Measurements from ENCODE around the gene ANKMY1. TPM values are rescaled to one million over a fixed set of nuclear protein-coding genes. Genes with fewer than 3 reads are reported as not detected.
"Not testable (repeated sequence)": the region's sequence is repeated elsewhere in the genome, so short reads cannot be mapped to it uniquely, and the experiment has no call there.

The ANKMY1 gene
- total RNA-seq, 1 donor from 2014 or later: 9.7 TPM

DNA sequence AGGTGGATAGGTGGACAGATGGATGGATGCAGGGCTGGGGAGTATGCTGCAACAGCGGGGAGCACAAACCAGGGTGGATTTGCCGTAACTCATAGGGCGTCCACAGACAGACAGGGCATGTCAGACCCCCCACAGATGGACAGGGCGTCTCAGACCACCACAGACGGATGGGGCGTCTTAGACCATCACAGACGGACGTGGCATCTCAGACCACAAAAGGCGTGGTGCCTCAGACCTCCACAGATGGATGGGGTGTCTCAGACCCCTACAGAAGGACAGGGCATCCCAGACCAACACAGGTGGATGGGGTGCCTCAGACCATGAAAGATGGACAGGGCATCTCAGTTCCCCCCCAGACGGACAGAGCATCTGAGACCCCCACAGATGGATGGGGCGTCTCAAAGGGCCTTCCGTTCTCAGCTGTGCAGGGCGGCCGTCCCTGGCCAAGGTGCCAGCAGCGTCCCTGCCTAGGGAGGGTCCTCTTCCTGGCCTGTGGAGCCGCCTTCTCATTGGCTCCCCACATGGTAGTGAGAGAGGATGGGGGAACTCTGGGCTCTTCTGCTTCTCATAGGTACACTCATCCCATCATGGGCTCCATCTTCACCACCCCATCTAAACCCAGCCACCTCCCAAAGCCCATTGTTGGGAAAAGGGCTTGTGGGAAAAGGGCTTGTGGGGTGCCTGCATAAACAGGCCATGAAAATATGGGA lies 2.1 kb downstream of the ANKMY1 start:
- no peak for DNase-seq (ENCODE audit: low read depth)

DNA sequence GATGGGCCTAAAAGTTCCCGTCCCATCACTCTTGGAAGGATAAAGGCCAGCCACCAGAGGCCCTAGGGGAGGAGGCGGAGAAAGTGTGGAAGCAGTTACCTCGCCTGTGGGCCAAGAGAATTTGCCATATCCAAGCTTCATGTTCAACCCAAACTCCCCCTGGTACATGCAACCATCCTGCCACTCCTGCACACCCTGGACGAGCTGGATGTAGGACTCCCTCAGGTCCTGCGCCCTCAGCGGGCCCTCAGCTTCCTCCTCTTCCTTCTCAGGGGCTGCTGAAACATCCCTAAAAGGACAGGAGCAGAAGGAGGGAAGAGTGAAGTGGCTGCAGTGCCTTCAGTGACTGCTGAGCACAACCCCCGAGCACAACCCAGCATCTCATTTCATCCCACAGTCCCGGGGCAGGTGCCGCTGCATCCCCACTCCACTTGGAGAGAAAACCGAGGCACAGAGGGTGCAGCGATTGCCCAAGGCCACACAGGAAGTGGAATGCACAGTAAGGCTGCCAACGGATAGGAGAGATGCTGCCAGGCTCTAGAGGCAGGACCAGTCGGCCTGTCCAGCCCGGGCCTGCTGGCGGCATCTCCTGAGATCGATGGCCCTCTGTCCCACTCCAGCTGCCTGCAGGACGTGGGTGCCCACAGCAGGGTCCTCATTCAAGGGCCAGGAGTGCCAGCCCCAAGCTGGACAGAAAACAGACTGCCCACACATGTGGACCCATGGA lies 2.9 kb downstream of the ANKMY1 start:
- DNase-seq (ENCODE audit: low read depth): no peak

DNA sequence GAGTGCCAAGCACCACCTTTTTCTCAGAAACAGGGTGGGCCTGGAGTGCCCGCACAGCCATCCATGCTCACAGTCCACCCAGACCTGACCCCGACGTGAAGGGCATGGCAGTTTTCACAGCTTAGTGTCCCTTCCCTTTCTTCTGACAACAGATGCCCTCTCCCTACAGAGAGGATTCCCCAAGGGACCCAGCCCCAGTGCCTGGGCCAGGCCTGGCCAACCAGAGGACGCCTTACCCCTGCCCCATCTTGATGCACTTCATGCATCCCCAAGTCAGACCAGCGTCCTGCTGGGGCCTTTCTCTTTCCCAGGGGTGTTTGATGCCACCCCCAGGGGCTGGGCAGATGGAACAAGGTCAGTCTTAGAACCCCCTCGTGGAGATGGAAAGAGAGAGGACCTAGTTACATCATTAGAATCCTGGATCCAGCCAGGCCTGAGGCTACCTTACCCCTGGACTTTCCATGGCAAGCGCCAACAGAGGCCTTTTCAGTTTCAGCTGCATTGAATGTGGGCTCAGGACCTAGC lies 3.8 kb downstream of the ANKMY1 start:
- DNase-seq (ENCODE audit: low read depth): no peak

DNA sequence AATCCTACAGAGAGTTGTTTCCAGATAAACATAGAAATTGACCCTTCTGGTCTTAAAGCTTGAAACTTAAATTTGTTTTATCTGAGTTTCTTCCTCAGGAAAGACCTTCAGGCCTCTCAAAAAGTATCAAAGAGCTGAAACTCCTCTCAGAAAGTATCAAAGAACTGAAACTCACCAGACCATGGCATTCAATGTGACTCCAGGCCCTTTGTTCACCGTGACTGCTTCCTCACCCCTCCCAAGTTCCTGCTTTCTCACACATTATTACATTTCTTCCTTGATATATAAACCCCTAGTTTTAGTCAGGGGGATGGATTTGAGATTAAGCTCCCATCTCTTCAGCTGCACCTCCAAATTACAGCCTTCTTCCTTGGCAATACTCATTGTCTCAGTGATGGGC lies 6.0 kb downstream of the ANKMY1 start:
- peak; percentile 69 for DNase-seq (ENCODE audit: low read depth)

DNA sequence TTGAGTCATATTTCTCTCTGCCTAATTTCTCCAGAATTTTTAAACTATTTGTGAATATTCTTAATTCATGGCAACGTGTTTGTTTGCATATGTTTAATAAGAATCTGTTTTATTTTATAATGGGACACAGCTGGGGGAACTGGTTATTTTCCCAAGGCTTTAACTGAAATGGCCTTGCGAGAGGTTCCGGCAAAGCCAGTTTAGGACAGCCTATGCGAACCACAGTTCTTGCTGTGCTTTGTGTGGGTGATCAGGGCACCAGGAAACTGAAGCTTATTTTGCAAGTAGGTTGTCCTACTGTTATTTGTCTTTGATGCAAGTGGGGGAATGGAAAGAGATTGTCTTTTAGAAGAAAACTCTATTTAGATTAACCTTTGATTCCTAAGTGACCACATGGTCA lies 6.5 kb downstream of the ANKMY1 start:
- DNase-seq (ENCODE audit: low read depth): no peak

DNA sequence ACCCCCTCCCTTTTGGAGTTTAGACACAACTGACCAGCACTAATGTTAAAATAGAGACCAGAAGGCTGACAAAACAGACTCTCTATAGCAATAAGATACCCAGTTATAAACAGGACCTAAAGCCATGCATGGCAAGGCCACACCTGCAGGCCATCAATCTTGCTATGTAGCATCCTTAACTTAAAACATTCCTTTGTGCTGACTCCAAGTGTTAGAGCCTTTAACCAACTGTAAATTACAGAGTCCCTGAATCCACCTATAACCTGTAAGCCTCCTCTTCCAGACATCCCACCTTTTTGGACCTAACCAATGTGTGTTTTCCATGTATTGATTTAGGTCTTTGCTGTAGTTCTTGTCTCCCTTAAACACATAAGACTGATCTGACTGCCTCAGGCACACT lies 17.9 kb downstream of the ANKMY1 start:
- DNase-seq (ENCODE audit: low read depth): no peak

DNA sequence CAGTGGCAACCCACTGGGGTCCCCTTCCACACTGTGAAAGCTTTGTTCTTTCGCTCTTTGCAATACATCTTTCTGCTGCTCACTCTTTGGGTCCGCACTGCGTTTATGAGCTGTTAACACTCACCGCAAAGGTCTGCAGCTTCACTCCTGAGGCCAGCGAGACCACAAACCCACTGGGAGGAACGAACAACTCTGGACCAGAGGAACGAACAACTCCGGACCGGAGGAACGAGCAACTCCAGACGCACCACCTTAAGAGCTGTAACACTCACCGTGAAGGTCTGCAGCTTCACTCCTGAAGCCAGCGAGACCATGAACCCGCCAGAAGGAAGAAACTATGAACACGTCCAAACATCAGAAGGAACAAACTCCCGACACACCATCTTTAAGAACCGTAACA lies 18.7 kb downstream of the ANKMY1 start:
- DNase-seq (ENCODE audit: low read depth): not testable (repeated sequence)

DNA sequence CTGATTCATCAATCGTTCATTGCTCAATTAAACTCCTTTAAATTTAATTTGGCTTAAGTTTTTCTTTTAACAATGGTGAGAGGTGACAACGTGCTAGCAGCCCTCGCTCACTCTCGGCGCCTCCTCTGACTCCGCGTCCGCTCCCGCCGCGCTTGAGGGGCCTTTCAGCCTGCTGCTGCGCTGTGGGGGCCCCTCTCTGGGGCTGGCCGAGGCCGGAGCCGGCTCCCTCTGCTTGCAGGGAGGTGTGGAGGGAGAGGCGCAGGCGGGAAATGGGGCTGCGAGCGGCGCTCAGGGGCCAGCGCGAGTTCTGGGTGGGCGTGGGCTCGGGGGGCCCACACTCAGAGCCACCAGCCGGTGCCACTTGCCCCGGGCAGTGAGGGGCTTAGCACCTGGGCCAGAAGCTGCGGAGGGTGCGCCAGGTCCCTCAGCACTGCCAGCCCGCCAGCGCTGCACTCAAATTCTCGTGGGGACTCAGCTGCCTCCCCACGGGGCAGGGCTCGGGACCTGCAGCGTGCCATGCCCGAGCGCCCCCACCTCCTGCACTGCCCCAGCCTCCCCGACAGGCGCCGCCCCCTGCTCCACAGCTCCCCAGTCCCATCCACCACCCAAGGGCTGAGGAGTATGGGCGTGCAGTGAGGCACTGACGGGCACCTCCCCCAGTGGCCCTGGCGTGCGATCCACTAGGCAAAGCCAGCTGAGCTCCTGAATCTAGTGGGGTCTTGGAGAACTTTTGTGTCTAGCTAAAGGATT lies 19.6 kb downstream of the ANKMY1 start:
- DNase-seq (ENCODE audit: low read depth): no peak

DNA sequence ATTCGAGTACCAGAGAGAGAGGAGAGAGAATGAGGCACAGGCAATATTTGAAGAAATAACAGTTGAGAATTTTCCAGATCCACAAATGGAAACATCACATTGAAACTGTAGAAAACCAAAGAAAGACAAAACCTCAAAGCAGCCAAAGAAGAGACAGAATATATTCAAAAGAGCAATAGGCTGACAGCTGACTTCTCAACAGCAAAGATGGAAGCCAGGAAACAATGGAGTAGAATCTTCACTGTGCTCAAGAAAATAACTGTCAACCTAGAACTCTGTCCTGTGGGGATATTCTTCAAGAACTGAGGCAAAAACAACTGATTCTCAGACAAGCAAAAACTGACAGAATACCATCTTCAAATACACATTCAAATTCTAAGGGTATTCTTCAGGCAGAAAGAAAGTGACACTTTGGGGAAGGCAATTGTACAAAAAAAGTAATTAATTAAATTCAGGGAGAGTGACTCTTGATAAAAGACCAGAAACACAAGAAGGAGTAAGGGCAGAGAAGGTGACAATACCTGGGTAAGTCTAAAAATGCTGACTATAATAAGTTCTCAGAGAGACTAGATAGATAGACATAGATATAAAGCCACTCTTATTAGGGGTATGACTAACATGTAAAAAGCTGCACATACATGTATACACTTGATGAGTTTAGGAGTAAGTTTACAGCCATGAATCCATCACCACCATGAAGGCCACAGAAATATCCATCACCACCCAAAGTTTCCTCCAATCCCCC lies 25.6 kb downstream of the ANKMY1 start:
- DNase-seq (ENCODE audit: low read depth): no peak

DNA sequence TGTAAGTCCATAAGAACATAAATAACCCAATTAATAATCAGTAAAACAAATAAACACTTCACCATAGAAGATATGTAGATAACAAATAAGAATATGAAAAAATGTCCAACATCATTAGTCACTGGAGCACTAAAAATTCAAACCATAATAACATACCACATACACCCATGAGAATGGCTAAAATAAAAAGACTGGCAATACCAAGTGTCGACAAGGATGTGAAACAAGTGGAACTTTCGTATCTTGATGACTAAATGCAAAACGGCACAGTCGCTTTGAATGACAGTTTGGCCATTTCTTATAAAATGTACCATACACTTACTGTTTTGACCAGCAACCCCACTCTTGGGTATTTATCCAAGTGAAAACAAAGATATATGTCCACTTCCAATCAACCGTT lies 26.8 kb downstream of the ANKMY1 start:
- DNase-seq (ENCODE audit: low read depth): no peak

DNA sequence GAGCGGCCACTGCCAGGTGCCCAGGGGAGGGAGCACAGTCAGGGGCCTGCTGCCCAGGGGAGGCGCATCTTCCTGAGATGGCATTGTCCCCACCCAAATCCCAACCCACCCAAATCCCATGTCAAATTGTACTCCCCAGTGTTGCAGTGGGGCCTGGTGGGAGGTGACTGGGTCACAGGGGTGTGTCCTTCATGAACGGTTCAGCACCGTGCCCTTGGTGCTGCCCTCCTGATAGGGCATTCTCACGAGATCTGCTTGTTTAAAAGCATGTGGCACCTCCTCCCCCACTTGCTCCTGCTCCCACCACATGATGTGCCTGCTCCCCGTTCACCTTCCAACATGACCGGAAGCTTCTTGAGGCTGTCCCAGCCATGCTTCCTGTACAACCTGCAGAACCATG lies 27.6 kb downstream of the ANKMY1 start:
- no peak for DNase-seq (ENCODE audit: low read depth)

DNA sequence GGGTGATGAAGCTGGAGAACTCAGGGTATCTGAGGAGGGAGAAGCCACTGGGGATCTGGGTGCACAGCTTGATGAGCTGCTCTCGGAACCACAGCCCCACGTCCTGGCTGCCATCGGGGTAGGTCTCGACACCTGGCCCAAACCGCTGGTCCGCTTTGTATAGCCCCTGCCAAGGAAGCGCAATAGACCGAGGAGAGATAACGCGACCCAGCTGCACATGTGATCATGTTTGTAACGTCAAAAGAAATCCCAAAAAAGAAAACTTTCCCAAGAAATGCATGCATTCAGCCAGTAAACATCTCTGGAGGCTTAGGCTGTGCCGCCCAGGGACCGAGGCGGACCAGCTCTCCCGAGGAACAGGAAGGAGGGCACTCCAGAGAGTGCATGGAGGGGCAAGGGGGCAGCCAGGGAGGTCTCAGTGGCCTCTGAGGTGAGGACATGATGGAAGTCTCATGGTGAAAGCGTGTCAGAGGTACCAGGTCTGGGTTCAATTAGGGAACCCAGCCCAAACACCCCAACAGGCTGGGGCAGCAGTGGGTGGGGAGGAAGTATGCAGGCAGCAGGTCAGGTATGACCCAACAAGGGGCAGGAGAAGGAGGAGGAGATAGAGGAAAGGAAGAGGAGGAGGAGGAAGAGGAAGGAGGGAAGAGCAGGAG lies 28.3 kb downstream of the ANKMY1 start:
- no peak for DNase-seq (ENCODE audit: low read depth)

DNA sequence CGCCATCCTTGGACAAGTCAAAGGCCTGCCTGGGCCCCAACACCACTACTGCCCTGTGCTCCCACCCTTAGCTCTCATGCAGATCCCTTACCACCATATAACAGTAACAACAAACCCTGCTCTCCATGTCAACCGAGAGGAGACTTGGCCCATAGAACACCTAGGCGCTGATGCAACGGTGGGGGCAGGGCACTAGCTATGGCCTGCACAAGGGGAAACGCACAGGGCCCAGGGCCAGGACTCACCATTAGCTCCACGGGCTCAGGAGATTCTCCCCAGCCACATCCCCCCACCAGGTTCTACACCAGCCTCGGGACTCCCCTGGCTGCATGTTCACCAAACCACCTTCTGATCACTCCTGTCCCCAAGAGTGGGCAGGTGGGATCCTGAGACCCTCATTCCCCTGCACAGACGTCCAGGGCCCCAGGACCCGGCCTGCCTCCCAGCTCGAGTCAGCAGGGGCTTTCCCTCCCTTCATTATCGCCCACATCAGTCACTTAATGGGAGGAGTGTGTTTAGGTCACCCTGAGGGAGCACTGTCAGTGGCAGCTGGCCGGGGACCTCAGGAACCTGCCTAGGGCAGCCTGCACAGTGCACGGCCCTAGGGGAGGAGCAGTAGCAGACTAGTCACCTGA lies 29.3 kb downstream of the ANKMY1 start:
- no peak for DNase-seq (ENCODE audit: low read depth)

DNA sequence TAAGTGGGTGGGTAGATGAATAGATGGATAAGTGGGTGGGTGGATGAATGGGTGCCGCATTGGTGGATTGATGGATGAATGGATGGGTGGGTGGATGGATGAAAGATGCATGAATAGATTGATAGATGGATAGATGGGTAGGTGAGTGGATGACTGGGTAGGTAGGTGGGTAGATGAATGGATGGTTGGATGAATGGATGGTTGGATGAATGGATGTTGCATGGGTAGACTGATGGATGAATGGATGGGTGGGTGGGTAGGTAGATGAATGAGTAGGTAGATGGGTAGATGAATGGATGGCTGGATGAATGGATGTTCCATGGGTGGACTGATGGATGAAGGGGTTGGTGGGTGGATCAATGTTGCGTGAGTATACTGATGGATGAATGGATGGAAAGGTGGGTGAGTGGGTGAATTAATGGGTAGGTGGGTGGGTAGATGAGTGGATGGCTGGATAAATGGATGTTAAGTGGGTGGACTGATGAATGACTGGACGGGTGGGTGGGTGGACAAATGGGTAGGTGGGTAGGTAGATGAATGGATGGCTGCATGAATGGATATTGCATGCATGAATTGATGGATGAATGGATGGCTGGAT lies 30.5 kb downstream of the ANKMY1 start:
- DNase-seq (ENCODE audit: low read depth): no peak

DNA sequence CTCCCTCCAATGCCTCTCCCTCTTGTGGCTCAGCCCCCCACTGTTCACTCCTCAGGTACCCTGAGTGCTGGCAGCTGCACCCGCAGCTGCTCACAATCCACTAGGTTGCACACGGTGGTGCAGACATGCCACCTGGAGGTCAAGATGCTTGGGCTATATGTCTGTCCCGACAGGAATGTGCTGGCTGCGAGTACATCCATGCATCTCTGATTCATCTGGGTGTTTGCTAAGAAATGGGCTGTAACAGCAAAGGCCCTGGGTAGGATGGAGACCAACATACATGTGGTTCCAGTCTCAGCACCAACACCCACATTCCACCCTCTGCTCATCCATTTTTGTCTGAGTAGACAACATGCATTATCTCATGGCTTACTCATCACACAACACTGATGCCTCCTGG lies 31.3 kb downstream of the ANKMY1 start:
- DNase-seq (ENCODE audit: low read depth): no peak

DNA sequence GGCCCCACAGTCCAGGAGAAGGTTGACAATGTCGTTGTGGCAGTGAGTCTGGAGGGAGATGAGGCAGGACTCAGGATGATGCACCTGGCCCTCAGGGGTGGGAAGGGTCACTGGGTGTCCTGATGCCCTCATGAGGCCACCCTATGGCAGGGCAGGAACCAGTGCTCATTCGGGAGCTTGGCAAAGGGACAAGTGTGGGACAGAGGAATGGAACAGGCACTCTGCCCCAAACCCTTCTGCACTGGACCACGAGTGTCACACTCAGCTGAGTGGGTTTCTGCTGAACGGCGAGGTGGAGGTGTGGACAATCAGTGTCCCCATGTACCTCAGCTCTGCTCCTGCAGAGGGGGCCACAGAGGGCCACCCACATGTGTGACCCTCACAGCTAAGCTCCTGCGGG lies 32.0 kb downstream of the ANKMY1 start:
- DNase-seq (ENCODE audit: low read depth): no peak

DNA sequence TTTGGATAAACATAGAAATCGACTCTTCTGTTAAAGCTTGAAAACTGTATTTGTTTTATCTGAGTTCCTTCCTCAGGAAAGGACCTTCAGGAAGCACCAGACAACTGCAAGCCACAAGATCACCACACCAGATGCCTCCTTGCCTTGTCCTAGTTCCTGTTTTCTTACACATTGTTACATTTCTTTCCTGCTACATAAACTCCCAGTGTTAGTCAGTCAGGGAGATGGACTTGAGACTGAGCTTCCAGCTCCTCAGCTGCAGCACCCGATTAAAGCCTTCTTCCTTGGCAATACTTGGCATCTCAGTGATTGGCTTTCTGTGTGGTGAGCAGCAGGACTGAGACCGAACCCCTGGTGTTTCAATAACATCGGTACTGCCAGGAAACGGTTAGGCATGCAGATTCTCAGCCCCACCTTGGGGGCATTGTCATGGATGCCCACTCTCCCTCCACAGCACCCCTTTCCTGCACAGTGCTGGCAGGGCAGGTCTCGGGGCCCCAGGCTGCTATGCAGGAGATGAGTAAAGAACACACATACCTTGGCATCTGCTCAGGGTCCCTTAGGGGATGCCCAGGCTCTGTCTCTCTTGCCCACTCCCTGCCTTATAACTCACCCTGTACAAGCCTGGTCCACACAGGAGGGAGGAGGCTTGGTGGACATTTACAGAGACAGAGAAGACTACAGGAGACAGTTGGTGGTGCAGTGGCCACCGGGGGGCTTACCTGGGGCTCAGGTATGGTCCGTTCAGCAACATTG lies 32.6 kb downstream of the ANKMY1 start:
- DNase-seq (ENCODE audit: low read depth): no peak

DNA sequence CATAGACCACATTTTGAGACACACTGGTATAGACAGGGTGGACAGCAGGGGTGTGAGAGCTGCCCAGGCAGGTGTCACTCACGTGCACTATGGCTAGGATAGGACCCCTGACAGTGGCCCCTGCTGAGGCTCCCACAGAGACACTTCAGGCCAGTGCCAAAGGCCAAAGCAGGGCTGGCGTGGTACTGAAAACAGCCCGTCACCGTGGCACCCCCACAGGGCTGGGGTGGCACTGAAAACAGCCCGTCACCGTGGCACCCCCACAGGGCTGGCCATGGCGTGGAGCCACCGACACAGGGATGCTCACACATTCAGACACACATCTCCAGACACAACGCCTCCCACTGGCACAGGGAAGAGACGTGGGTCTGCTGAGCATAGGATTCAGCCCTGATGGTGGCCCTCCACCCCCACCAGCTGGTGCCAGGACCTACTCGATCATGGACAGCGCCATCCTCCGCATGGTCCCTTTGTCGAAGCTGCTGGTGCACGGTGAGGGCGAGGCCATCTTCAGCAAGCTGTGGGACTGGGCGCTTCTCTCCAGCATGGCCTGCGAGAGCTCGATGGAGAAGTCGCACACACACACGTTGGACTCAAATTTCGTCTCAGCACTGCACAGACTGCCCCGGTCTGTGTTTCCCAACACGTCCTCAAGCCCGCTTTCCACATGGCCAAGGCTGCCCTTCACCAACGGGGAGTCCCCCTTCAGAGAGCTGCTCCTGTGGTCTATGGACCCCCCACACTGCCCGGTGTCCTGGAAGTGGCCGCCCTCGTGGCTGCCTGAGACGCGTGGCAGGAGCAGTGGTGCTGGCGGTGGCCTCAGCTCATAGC lies 34.1 kb downstream of the ANKMY1 start:
- DNase-seq (ENCODE audit: low read depth): no peak

DNA sequence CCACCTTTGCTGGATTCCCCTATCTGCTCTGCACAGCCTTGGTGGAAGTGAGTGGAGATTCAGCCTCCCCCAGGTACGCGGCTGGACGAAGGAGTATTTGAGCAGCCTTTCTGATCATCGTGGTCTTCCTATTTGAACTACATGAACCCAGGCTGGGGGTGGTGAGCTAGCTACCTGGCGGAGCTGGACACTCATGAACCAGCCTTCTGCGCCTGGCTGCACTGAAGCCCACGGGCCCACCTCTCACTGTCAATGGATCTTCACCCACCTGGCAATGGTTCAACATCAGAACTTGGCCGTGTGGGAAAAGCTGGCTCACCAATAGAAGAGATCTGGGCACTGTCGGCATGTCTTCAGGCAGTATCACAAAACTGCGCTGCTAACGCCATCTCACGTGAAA lies 35.4 kb downstream of the ANKMY1 start:
- DNase-seq (ENCODE audit: low read depth): no peak
